ELF-1 (cell line): ENCODE data around the gene QRFPR.
"Not testable (repeated sequence)": the region's sequence is repeated elsewhere in the genome, so short reads cannot be mapped to it uniquely, and the experiment has no call there.

ENCODE experiments used
- DNase-seq: peaks from one replicate; pipeline ENCODE4 v3.0.0-alpha.2; 2016; ENCODE audit warnings: low read depth, low spot score

The QRFPR gene

DNA sequence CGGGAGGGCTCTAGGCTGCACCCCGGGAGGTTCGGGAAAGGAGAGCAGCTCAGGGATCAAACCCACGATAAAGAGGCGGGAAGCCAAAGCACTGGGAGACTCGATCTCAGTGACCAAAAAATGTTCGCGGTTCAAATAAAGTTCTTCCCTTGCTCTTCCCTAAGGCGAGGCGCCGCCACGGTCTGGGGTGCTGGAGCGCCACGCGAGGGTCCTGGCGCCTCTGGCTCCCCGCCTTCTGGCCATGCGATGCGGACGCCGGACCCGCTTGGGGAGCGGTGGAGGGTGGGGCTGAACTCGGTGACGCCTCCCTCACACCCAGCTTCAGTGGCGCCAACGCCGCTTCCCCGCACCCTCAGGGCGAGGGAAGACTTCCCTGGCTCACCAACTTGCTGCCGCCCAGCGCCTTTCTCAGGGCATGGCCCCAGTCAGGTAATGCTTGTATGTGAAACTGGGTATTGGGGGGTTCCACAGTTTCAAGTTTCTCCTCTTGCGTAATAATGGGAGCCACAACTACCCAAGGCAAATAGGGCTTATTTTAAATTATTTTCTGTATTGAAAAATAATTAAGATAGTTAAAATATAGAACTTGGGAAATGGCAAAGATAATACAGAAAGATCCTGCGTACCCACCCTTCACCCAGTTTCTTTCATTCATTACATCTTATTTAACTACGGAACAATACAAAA lies at the start of gene QRFPR:
Gene QRFPR (minus strand): TSS at position 243 of the 687 bp plus-strand sequence. CDS start 371 bp downstream, outside the sequence.
- peak; percentile 69 for DNase-seq

DNA sequence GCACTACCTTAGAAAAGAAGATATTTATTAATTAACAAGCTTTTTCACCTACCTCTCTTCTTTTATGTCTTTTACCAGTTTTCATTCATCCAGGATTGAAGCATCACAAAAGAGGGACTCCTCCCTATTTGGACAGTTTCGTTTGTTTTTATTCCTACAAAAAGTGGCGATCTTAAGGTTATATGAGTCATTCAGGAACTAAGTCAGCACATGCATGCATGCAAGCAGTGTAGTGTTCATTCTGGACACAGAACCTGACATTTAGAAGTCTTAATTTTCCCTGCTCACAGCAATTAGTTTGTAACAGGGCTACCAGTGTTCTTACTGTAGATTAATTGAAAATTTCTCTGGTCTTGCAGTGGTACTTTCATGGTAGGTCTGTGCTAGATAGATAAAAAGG lies 47.9 kb upstream of the QRFPR start:
- no peak for DNase-seq

DNA sequence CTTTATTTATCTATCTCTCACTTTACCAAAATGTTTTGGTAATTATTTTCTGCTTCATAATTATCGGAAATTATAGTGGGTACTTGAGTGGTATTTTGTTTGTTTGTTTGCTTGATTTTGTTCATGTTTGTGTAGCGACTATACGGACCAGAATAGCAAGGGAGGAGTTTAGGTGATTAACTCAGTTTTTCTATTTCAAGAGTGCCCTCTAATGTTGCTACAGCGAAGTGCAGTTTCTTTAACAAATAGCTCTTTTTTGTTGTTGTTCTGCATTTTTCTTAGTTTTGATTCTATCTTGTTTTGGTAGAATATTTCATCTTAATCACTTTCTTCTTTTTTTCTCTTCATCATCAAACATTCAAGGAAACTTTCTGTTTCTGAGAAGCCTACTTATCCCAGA lies 40.8 kb upstream of the QRFPR start:
- DNase-seq = no peak

DNA sequence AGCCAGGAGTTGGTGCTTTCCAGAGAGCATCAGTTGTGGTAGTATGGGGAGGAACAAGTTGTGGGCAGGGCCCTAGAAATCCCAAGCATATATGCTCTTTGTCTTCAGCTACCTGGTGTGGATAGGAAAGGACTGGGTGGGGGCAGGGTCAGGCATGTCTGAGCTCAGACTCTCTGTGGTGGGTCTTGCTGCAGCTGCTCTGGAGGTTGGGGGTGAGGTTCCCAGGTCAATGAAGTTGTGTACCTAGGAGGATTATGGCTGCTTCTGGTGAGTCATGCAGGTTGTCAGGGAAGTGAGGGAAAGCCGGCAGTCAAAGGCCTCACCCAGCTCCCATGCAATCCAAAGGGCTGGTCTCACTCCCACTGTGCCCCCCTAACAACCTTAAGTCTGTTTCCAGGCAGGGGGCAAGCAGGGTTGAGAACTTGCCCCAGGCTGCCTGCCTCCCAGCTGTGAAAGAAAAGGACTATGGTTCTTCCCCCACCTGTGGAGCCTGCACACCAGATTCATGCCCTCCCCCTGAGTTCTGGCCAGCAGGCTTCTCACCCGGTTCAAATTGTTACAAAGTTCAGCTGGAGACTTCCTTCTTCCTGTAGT lies 30.4 kb upstream of the QRFPR start:
- peak; percentile 86 for DNase-seq

DNA sequence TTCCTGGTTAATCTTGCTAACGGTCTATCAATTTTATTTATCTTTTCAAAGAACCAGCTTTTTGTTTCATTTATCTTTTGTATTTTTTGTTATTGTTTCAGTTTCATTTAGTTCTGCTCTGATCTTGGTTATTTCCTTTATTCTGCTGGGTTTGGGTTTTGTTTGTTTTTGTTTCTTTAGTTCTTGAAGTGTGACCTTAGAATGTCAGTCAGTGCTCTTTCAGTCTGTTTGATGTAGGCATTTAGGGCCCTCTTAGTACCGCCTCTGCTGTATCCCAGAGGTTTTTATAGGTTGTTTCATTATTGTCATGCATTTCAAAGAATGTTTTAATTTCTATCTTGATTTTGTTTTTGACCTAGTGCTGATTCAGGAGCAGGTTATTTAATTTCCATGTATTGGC lies 27.7 kb upstream of the QRFPR start:
- DNase-seq = not testable (repeated sequence)

DNA sequence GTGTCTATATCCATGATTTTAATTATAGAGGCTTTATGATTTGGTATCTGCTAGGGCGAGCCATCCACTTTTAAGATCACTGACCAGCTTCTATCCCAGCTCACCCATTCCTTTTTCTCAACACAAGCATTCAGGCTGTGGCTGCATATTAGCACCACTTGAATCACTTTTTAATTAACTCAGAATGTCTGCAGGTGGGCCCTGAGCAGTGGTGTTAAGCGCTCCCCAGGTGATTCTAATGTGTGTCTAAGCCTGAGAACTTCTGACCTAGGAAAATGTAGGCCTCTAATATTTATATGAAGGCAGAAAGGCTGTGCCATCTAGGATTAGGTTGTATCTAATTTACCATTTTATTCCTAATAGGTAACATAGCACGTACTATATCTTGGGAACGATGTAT lies 19.8 kb upstream of the QRFPR start:
- no peak for DNase-seq

DNA sequence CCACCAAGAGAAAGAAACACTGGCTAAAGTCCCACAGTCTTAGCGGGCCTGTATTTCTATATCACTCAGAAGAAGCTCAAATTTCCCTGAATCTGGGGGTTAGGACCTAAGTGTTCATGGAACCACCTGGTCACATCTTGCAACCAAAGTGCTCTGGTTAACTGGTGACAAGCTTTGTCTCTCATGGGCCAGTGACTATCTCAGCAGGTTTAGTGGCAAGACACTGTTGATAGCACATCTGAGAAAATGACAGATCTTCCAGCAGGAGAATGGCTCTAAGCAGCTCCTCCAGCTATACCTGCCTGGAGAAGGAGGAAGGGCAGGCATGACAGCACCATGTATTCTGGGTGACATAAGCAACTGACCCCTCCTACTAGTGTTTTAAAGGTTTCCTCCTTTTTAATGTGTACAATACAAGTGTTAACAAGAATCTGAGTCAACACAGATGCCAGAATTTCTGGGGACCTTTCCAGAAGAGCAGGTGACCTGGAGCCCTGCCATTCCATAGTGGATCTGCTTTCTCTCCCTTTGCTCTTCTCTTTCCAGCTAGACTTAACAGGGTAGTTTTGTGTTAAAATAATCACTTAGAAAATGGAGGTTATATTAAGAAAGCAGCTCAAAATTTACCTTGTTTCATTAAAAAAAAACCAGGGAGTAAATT lies 17.3 kb upstream of the QRFPR start:
- no peak for DNase-seq

DNA sequence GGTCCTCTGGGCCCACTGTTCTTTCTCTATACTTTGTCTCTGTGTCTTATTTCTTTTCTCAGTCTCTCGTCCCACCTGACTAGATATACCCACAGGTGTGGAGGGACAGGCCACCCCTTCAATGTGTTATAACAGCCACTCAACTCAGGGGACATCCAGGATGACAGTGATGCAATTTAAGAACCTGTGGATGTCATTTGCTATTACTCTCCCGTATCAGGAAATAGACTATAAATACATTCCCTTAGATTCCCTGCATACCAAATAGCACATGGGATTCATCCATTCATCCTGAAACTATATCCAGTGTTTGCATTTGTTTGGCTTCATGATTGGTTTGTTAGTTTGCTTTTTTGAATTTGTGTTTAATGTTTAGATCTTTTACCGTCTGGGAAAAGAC lies 16.6 kb upstream of the QRFPR start:
- no peak for DNase-seq

DNA sequence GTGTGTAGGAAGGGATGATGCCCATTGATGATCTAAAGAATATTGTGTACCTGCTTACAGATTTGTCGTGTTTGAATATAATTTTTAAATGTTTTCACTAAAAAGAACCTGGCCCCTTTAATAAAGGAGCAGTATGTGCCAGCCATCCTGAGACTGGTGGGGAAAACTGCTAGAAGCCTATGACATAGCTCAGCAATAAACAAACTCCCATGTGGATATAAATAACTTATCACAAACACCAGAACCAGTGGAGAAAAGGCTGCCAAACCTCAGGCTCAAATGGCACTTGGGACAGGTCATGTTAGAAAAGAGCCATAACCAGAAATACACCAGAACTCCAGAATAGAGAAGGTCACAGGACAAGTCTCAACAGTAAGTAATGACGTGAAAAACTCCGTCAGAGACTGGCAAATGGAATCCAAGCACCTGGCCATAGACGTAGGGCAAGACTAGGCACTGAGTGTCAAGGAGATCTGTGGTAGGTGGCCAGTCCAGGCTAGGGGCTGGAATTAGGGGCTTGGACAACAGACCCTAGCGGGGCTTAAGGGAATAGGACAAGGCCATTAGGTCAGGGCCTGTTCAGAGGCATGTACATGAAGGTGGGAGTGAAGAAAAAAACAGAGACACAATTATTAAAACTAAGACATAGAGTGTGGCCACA lies 11.7 kb upstream of the QRFPR start:
- DNase-seq = no peak

DNA sequence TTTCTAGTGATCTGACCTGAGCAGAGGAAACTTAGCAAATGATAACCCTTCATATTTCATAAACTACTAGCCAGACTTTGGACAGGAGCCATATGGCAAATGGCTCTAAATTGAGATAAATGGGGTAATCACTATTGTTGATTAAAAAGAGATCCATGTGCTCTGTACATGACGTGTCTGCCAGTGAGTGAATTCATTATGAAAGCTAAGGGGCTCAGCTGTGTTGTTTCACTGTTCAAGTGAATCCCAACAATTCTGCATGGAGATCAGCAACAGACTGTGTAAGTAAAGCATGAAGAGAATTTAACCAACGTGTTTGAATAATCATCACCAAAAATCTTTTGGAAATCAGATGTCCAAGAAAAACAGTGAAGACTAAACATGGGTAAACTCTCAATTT lies 9.5 kb upstream of the QRFPR start:
- no peak for DNase-seq

DNA sequence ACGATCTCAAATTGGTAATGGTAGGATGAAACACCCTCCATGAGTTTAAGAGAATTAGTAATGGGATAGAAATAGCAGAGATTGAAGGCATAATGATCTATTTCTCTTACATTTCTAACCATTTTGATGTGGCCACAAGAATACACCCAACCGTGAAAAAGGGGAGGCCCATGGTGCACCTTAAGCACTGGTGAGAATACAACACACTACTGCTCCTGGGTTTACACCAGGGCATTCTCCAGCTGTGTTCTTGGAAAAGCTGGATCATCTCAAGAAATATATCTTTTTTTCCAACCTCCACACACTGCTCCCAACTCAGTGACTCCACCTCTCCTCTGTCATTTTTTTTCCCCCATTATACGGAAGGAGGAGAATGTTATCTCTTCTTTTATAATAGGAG lies 1.5 kb downstream of the QRFPR start:
- no peak for DNase-seq

DNA sequence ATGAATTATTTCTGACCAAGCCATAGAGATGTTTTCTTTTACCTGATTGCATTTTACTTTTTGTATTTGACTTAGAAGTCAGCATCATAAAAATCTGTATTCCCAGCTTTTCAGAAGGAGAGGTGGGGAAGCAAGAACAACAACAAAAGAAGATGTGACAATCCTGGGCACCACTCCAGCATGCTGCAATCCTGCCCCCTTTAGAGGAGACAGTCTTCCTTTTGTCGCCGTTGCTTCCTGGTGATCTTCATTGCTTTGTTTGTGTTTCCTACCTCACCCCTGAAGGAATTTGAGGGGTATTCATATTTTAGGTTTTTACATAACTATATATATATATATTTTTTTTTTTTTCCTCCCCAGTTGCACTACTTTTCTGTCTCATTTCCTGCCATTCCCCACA lies 3.7 kb downstream of the QRFPR start:
- no peak for DNase-seq

DNA sequence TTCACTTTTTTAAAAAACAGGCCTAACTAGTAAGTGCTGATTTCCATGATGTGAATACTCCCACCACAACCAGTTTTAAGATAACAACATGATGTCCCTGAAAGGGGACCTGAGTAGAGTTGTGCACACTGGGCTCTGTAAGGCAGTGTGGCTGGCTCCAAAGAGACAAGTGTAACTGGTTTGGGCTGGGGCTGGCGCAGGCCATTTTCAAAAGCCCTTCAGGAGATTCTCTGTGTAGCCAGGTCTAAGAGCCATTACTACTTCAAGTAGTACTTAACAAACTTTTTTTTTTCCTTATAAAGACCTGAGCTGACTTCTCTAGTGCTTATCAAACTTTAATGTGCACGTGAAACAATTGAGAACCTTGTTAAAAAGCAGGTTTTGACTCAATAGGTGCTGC lies 4.3 kb downstream of the QRFPR start:
- no peak for DNase-seq

DNA sequence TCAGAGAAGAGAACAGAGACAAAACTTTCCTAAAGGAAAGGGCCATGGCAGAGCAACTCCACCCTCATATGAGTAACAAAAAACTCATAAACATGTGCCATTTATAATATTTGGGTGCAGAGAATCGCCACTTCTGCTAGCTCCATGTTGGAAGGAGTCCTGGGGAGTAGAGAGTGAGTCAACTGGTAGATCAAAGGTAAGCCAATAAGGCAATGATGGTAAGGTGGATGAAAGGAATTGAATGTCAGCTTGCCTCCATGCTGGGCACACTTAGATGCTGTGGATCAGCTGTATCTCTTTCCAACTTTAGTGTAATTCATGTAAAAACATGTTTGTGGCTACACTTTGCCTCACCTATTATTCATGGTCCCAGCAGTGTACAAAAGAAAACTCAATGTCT lies 4.7 kb downstream of the QRFPR start:
- no peak for DNase-seq

DNA sequence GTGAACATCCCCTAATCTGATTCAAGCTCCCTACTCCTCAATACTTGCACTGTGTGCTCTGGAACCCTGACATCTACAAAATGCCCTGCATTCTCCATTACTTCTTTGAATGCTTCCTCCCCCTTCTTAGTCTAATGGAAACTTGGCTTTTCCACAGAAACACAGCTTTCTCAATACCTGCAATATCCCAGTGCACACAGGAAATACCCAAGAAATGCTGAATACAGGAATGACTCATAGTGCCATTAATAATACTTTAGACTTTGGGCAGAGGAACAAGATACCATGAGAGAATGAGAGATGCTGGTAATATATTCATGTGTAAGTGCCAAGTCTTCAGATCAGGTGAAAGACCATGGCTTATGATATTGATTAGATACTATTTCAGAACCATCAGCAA lies 5.6 kb downstream of the QRFPR start:
- DNase-seq = no peak

DNA sequence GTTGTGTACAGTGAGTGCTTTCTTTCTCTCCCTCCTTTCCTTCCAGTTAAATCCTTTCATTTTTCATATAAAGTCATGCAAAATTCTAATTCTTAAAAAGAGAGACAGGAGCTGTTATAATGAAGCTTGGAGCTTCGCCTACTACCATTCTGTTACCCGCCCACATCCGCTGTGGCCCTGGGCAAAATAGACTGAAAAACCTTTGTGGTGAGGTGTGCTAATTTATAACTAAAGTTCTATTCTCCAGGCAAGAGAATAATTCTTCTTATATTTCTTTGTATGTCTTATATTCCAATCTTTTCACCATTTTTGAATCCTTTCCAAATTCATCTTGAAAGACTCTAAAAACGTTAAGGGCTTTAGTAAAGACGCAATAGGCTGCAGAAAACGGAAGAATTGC lies 7.0 kb downstream of the QRFPR start:
- no peak for DNase-seq

DNA sequence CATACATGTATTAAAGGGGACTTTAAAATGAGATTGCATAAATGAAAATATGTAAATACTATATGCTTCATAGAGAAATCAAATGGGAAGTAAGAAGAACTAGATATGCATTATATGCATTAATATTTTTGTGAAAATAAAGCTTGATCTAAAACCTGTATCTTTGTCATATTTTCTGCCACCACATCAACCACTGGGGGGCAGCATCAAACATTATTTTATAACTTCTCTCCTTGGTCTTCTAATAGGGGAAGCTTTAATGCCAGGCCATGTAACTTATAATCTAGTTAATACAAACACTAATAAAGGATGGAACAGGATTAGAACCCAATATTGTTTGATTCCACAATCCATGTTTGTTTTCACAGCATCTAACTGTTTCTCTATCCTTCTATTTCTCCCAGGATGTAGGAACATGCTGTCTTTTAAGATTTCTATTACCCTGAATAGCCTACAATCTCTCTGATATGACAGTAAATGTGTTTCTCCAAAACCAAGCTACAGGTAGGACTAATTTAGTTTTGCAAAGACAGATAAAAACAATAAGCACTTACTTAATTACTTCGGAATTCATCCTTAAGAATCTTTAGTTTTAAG lies 10.0 kb downstream of the QRFPR start:
- DNase-seq = no peak

DNA sequence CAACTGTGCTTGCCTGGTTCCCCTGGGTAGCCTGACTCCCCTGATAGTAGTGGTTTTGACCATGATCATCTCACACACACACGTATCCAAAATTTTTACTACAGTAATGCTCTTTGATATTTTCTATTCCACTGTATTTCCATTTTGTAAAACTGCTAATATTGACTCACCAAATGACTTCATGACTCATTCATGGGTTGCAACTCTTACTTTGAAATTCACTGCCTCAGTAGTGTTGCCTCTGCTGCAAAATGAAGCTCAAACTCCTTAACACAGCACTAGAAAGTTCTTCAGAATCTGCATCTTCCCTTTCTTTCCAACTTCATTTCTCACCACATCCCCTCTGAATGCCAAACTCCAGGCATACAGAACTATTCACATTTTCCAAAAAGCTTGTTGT lies 20.3 kb downstream of the QRFPR start:
- DNase-seq = no peak

DNA sequence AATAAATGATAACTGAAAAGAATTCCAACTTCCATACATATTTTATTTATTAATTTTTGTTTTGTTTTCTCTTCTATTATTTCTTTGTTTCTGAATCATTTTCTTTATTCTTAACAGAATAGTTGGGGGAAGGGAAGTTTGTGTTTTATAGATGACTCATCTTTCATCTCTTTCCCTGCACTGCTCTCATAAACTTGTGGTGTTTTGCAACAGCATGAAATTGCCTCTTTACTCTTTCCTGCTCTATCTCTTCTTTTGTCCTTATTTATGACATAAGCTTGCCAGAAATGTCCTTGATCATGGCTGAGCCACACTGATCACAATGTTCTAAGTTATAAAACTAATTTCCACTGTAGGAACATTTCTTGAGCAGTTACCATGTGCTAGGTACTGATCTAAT lies 22.3 kb downstream of the QRFPR start:
- no peak for DNase-seq

DNA sequence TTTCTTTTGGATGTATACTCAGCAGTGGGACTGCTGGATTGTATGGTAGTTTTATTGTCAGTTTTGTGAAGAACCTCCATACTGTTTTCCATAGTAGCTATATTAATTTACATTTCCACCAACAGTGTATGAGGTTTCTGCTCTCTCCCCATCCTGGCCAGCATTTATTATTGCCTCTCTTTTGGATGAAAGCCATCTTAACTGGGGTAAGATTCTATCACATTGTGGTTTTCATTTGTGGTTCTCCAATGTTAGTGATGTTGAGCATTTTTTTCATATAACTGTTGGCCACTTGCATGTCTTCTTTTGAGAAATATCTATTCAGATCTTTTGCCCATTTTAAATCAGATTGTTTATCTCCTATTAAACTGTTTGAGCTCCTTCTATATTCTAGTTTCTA lies 27.6 kb downstream of the QRFPR start:
- DNase-seq = no peak

DNA sequence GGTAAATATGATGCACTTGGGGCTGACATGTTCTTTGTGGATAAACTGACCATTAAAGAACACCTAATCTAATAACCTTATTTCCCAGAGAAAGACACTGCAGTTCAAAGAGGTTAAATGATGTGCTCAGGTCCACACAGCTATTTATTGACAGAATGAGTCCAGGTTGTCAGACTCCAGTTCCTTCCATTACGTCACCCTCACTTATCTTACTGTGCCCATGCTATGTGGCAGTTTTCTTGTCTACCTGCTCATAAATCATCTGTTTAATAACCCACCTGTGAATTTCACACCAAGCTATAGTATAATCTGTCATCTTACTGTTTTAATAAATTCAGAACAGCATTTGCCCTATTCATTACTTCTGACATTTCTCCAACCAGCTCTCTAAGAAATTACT lies 36.7 kb downstream of the QRFPR start:
- DNase-seq = no peak

DNA sequence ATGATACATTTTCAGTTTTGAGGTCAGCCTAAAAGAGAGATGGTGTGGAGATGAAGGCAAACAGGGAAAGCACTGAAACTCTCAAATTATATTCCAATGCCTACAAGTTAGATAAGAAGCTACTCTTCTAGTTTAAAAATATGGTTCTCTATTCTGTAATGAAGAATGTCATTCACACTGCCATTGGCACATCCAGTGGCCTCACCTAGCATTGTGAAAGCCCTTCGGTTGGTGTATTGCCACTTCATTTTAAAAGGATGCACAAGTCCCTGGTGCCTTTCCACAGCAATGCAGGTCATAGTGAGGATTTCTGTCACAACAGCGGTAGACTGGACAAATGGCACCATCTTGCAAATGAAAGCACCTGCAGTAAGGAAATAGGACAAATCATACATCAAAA lies 40.6 kb downstream of the QRFPR start:
- no peak for DNase-seq
